GF-D8 (cell line): Measurements from ENCODE around the gene IER2.
"Not testable (repeated sequence)": the region's sequence is repeated elsewhere in the genome, so short reads cannot be mapped to it uniquely, and the experiment has no call there.

Experiments
- DNase-seq: peaks from one replicate; lab custom pipeline; 2025; lab: John Stamatoyannopoulos, UW

The IER2 gene

DNA sequence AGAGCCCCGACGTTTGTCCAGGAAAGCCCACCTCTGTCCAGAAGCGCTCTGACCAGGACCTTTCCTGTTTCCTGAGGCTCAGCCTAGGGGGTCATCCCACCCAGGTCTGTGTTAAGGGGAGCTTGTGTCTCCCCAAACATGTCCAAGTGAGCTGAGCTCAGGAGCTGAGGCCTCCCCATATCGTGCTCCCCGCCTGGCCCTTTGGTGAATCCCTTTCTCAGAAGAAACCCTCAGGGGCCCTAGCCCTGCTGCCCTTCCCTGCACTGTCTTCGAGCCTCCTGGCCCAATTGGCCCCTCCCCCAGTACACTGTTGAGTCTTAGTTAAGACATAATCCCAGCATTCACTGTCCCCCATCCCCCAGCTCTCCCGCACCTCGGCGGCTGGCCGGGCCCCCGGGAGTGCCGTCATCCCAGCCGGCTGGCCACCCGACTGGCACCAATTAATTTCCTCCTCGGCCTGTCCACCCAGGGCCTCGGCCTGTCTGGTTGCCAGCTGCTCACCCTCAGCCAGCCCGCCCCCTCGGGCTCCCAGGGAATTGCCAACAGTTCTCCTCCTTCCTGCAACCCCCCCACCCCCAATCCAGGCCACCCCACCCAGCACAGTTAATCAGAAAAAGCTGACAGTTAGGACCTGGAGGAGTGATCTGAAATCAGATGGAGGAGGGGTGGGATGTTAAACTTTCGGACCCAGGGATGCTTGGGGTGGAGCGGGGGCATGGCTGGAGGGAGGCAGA lies 13.6 kb downstream of the IER2 start:
- DNase-seq: peak; percentile 40

DNA sequence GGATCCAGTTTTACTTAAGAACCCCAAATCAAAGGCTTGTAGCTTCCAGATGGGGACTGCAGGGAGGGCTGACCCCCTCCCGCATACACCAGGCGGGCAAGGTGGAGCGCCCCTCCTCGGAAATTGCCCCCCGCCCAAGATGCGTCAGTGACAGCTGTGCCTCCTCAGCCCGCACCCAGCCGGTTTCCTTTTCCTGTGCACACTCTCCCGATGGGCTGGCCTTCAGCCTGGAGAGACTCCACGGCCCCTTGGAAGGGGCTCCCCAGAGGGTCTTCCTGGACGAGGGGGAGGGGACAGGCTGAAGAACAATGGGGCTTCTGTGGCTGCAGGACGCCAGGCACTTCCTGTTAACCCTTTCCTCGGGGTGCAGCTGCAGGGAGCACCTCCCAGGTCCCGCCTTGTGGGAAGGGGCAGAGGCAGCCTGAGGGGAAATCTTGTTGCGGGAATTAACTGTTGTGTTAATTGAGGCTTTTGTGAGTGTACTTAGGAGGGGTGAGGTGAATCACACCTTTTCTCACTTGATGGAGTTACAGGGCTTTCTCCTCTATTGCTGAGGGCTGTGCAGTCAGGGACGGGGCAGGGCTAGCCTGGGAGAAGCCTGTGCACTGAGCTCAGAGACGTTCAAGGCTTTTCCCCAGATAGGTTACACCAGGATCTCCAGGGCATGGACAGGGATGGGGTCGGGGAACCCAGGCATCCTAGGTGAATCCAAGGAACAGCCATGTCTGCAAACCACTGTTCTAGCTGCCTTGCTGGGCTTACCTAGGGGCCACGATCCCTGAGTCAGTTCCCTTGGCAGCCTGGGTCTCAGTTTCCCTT lies 14.3 kb downstream of the IER2 start:
- DNase-seq: peak; percentile 38

DNA sequence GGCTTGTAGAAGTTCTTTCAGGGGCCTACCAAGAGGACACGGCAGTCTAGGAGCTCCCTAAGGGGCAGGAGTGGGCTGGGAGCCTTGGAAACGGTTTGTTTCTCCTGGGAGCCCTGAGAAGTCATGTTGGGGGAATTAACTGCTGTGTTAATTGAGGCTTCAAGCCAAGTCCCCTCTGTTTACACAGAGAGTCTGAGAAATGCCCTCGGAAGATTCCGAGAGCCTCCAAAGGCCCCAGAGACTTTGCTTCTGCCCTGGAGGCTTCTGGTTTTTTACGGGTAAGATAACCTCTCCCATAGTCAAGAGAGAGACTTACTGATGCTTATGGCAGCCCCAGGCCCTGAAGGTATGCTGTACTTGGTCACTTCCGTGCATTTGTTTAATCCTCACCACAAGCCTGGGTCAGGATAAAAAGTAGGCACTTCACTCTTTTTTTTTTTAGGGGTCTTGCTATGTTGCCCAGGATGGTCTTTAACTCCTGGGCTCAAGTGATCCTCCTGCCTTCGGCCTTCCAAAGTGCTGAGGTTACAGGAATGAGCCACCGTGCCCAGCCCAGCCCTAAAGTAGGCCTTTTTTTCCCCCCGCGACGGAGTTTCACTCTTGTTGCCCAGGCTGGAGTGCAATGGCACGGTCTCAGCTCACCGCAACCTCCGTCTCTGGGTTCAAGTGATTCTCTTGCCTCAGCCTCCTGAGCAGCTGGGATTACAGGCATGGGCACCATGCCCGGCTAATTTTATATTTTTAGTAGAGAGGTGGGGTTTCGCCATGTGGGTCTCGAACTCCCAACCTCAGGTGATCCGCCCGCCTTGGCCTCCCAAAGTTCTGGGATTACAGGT lies 15.2 kb downstream of the IER2 start:
- DNase-seq: no peak

DNA sequence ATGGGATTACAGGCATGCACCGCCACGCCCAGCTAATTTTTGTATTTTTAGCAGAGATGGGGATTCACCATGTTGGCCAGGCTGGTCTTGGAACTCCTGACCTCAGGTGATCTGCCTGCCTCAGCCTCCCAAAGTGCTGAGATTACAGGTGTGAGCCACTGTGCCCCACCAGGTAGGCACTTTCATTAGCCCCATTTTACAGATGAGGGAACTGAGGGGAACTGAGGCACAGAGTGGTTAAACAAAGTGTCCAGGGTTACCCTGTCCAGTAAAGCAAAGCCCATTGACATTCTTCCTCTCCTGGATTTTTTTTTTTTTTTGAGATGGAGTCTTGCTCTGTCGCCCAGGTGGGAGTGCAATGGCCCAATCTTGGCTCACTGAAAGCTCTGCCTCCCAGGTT lies 15.9 kb downstream of the IER2 start:
- not testable (repeated sequence) for DNase-seq

DNA sequence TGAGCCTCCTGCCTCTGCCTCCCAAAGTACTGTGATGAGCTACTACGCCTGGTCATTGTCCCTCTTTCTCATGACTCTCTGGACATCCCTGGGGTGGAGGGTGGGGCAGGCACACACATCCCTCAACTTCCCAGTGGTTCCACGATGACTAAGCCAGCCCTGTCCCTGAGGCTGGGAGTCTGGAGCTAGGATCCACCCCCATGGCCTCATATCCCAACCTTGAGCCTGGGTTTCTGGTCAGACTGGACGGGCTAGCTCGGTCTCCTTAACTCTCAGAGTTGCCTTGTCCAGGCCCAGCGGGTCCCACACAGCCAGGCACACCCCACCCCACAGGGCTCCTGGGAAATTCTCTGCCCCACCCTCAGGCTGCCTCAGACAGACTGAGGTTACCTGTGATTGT lies 19.6 kb downstream of the IER2 start:
- no peak for DNase-seq

DNA sequence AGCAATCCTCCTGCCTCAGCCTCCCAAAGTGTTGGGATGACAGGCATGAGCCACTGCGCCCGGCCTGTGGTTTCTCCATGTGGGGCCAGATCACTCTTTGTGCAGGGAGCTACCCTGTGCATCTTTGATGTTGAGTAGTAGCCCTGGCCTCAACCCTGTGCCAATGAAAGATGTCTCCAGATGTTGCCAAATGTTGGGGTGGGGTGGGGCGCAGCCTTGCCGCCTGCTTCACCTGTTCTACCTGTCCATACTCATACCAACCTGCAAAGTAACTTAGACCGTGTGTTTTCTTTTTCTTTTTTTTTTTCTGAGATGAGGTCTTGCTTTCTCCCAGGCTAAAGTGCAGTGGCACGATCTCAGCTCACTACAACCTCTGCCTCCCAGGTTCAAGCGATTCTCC lies 20.9 kb downstream of the IER2 start:
- no peak for DNase-seq

DNA sequence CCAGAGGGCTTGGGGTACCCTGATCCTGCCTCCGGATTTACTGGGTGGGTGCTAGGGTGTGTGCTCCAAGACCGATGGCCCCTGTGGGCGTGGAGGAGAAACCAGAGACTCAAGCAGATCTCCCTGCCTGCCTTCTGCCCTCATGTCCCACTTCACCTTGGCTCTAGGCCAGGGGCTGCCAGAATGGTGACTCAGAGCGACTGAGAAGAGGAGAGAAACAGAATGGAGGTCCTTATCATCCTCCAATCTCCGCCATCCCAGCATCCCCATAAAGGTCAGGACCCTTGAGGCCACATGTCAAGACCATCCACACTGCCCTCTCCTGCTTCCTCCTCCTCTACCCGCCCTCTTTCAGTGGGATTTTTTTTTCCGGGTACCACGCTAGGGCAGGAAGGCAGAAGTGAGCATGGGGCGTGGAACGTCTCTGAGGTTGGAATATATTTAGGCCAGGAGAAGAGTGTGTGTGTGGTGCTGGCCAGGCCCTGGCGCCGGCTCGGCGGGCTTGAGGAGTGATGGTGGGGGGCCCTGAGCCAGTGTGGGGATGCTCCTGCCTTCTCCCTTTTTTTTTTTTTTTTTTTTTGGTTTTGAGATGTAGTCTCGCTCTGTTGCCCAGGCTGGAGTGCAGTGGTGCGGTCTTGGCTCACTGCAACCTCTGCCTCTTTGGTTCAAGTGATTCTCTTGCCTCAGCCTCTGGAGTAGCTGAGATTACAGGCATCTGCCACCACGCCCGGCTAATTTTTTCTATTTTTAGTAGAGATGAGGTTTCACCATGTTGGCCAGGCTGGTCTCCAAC lies 22.3 kb downstream of the IER2 start:
- no peak for DNase-seq

DNA sequence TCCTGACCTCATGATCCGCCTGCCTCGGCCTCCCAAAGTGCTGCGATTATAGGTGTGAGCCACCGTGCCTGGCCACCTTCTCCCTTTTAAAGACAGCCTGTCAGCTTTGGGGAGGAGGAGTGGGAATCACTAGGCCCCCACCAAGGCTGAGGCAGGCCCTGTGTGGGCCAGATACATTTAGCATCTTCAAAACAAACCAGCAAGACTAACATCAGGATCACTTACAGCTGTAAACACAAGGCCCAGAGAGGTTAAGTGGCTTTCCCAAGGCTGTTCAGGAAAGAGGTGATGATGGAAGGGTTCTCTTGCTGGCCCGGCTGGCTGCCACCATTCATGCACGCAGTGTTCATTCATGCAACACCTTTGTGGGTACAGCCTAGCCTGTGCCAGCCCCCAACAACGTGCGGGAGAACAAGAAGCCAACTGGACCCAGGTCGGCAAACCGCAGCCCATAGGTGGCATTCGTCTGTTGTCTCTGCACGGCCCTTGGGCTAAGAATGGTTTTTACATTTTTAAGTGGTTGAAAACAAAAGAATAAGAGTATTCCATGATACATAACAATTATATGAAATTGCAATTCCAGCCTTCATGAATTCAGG lies 23.0 kb downstream of the IER2 start:
- no peak for DNase-seq

DNA sequence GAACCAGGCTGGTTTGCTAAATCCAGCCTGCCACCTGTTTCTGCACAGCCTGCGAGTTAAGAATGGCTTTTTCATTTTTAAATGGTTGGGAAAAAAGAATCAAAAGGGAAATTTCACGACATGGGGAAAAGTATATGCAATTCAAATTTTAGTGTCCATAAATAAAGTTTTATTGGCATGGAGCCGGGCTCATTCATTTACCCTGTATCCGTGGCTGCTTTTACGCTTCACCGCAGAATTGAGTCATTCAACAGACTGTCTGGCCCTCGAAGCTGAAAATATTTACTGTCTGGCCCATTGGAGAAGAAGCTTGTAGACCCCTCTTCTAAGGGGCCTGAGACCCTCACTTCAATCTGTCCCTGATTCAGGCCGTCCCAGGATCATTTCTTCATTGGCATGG lies 26.1 kb downstream of the IER2 start:
- DNase-seq: no peak

DNA sequence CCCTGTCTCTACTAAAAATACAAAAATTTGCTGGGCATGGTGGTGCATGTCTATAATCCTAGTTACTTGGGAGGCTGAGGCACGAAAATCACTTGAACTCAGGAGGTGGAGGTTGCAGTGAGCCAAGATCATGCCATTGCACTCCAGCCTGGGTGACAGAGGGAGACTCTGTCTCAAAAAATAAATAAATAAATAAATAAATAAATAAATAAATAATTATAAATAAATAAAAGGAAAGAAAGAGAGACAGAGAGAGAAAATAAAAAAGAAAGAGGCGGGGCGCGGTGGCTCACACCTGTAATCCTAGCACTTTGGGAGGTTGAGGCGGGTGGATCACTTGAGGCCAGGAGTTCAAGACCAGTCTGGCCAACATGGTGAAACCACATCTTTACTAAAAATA lies 27.4 kb downstream of the IER2 start:
- not testable (repeated sequence) for DNase-seq

DNA sequence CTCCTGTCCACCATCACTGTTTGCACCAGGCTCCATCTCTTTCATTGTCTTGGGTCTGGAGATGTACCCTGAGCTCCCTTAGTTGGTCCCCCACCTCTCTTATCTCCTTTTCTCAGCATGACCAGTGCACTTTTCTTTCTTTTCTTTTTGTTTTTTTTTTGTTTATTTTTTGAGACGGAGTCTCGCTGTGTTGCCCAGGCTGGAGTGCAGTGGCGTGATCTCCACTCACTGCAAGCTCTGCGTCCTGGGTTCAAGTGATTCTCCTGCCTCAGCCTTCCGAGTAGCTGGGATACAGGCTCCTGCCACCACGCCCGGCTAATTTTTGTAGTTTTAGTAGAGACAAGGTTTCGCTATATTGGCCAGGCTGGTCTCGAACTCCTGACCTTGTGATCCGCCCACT lies 28.1 kb downstream of the IER2 start:
- not testable (repeated sequence) for DNase-seq

DNA sequence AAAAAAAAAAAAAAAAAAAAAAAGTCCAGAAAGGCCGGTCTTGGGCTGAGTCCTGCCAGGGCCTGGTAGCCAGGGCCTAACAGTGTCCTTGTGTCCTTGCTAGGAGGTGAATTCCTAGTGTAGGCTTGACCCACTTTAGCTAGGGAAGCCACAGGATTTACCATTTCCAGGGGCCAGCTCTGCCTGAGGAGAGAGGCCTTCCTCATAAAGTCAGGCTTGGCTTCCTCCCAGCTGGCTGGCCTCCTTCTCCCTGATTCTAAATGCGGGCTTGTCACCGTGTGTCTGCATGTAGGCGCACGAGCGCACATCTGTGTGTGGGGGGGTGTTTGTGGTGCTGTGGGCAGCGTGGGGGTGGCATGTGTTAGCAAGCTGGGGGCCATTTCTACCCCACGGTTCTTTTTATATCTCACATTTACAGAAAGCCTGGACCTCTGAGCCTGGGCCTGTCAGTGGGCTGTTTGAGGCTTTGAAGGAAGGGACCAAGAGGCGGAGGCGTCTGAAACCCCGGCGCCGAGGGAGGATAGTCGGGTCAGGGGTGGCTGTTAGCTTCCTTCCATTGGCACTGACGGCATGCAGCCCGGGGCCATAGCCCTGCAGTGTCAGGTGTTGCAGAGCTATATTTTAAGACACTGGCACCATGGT lies 31.7 kb downstream of the IER2 start:
- DNase-seq: peak; percentile 55

DNA sequence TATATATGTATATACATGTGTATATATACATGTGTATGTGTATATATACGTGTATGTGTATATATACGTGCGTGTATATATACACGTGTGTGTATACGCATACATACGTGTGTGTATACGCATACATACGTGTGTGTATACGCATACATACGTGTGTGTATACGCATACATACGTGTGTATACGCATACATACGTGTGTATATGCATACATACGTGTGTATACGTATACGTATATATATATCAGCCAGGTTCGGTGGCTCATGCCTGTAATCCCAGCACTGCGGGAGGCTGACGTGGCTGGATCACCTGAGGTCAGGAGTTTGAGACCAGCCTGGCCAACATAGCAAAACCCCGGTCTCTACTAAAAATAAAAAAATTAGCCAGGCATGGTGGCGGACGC lies 34.7 kb downstream of the IER2 start:
- not testable (repeated sequence) for DNase-seq

DNA sequence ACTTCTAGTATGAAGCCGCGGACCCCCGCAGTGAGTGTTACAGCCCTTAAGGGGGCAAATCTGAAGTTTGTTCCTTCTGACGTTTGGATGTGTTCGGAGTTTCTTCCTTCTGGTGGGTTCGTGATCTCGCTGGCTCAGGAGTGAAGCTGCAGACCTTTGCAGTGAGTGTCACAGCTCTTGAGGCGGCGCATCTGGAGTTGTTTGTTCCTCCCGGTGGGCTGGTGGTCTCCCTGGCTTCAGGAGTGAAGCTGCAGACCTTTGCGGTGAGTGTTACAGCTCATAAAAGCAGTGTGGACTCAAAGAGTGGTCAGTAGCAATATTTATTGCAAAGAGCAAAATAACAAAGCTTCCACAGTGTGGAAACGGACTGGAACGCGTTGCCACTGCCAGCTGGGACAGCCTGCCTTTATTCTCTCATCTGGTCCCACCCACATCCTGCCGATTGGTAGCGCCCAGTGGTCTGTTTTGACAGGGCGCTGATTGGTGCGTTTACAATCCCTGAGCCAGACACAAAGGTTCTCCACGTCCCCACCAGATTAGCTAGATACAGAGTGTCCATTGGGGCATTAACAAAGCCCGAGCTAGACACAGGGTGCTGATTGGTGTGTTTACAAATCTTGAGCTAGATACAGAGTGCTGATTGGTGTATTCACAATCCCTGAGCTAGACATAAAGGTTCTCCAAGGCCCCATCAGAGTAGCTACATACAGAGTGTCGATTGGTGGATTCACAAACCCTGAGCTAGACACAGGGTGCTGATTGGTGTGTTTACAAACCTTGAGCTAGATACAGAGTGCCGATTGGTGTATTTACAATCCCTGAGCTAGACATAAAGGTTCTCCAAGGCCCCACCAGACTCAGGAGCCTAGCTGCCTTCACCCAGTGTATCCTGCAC lies 35.8 kb downstream of the IER2 start:
- DNase-seq: not testable (repeated sequence)

DNA sequence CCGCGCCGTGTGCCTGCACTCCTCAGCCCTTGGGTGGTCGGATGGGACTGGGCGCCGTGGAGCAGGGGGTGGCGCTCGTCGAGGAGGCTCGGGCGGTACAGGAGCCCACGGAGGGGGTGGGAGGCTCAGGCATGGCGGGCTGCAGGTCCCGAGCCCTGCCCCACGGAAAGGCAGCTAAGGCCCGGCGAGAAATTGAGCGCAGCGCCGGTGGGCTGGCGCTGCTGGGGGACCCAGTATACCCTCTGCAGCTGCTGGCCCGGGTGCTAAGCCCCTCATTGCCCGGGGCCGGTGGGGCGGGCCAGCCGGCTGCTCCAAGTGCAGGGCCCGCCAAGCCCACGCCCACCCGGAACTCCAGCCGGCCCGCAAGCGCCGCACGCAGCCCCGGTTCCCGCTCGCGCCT lies 36.5 kb downstream of the IER2 start:
- DNase-seq: not testable (repeated sequence)

DNA sequence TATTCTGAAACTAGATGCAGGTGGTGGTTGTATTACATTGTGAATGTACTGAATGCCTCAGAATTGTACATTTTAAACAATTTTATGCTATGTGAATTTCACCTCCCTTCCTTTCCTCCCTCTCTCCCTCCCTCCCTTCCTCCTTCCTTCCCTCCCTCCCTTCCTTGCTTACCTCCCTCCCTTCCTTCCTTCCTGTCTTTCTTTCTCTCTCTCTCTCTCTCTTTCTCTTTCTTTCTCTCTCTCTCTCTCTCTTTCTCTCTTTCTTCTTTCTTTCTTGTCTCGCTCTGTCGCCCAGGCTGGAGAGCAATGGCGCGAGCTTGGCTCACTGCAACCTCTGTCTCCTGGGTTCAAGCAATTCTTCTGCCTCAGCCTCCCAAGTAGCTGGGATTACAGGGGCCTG lies 37.2 kb downstream of the IER2 start:
- no peak for DNase-seq

DNA sequence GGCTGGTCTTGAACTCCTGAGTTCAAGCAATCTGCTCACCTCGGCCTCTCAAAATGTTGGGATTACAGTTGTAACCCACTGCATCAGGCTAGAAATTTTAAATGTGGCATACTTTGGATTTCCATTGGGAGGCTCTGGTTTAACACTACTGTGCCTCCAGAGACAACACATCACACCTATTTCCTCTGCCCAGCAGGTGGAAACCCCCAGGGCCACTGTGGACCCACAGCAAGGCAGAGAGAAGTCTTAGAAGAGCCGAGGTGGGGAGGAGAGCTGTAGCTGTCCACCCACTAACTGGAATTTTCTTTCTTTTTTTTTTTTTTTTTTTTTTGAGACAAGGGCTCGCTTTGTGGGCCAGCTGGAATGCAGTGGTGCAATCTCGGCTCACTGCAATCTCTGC lies 39.4 kb downstream of the IER2 start:
- no peak for DNase-seq

DNA sequence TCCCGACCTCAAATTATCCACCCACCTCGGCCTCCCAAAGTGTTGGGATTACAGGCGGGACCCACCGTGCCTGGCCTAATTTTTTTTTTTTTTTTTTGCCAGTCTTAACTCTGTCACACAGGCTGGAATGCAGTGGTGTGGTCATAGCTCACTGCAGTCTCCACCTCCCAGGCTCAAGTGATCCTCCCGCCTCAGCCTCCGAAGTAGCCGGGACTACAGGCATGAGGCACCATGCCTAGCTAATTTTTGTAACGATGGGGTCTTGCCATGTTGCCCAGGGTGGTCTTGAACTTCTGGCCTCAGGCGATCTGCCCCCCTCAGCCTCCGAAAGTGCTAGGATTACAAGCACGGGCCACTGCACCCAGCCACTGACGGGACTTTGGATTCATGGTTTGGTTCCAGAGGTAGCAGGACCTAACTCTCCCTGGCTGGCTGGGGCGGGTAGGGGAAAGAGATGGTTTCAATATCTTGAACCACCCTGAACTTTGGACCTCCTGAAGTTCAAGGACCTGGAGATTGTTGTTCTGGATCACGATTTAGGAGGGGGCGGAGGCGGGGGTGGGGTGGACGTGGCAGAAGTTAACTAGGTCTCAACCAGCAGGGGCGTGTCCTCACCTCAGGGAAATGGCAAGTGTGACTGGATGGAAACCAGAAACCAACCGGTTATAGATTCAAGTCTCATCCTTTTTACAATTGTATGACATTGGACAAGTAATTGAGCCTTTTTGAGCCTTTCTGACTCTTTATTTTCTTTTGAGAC lies 40.8 kb downstream of the IER2 start:
- DNase-seq: no peak

DNA sequence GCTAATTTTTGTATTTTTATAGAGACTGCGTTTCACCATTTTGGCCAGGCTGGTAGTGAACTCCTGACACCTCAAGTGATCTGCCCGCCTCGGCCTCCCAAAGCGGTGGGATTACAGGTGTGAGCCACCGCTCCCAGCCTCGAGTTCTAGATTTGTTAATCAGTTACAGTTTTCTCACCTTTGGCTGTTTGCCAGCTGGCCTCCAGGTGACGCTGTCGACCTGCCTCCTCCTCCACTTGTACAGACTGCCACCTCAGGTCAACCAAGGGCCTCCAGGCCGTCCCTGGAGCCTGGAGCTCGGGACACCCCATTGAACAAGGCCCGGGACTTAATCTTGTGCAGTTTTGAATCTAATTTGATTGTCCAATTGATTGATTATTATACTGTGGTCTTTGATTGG lies 45.5 kb downstream of the IER2 start:
- DNase-seq: no peak
